ENCODE data around the gene LMAN1L. TPM values are rescaled to one million over a fixed set of nuclear protein-coding genes. Genes with fewer than 3 reads are reported as not detected.

The LMAN1L gene
- total RNA-seq, 1 experiment from 2014 or later: not detected

DNA sequence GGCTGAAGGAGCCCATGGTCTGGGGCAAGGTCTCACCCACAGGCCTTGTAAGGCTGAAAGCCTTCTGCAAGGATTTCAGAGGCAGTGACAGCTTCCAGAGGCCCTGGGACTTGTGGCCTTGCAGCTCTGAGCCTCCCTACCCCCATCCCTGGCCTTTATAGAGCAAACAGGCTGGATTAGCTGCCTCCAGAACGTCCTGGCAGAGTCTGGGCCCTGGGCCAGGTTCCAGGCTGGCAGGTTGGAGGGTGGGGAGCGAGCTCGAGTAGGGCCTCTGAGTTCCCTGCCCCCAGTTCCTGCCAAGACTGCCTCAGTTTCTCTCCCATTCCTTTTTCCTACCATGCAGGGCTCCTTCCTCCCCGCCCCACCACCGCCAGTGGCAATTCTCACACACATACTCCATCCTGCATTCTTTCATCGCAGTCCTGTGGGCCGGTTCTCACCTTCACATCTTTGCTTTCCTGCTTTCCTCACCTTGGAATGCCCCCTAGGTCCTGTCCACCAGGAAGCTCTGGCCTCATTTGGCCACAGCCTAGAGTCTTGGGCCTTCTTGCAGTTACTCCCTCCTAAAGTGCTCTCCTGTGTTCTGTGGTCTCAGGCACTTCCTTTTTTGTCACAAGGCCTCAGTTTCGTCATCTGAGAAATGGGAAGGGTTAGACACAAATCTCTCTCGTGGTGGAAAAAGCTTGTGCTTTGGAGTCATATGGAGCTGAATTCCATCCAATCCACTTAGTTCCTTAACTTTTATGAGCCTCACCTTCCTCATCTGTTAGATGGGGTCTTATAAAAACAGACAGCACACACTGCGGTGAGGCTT is 2.7 kb downstream of the LMAN1L start:
- no peaks in the 10 kb centered on the region for H4K20me1 ChIP-seq (ENCODE audit: control insufficient read depth, insufficient read depth, insufficient read length)
- no peak overlapping the region for H2AK5ac ChIP-seq (ENCODE audit: insufficient read length, low read length)
- no CpG with 5 or more reads among the region's 10 CpGs for WGBS (ENCODE audit: extremely low coverage, insufficient read length, low lambda C conversion rate)
- DNase-seq: no peak
- H3K4me2 ChIP-seq (ENCODE audit: insufficient read depth, insufficient read length, low read length): no peak overlapping the region
- H3K9ac ChIP-seq (ENCODE audit: extremely low read depth, insufficient read length, low read length): no peak overlapping the region
- no peak overlapping the region for H2BK20ac ChIP-seq (ENCODE audit: low read depth, low read length, poor library complexity, severe bottlenecking)
- H3K9me3 ChIP-seq (ENCODE audit: control insufficient read depth, low read depth, low read length): no peaks in the 10 kb centered on the region
- H3K23ac ChIP-seq (ENCODE audit: insufficient read length, low read depth, low read length): no peak overlapping the region
- no peaks in the 10 kb centered on the region for H3K4me1 ChIP-seq (ENCODE audit: insufficient read depth, low read length)
- H3K27ac ChIP-seq (ENCODE audit: insufficient read length, low read depth, low read length): no peak overlapping the region
- H3K18ac ChIP-seq (ENCODE audit: insufficient read length, low read depth, low read length): no peak overlapping the region
- H2BK12ac ChIP-seq (ENCODE audit: insufficient read length, low read depth, low read length): no peak overlapping the region
- no peak overlapping the region for H2AFZ ChIP-seq (ENCODE audit: low read length)
- H2BK5ac ChIP-seq (ENCODE audit: insufficient read length, low read length): no peak overlapping the region
- Mint-ChIP-seq H3K36me3 (ENCODE audit: insufficient read depth in 1 of 3, low read depth in 3 of 3) (no peaks in the 10 kb centered on the region), H3K27ac (no peak overlapping the region; a peak in 1 of 7 replicates), H3K9me3 (no peaks in the 10 kb centered on the region; a peak in 1 of 5 replicates), H3K4me3 (no peak overlapping the region), H3K27me3 (ENCODE audit: low read depth) (peaks cover 11% of the 10 kb centered on the region), H3K4me1 (peaks cover 9 to 19% of the 10 kb centered on the region in 2 experiments)
- H4K5ac ChIP-seq (ENCODE audit: insufficient read length, low read depth, low read length): no peak overlapping the region
- H3K27me3 ChIP-seq (ENCODE audit: insufficient read depth, low read length): no peaks in the 10 kb centered on the region
- H3K23me2 ChIP-seq (ENCODE audit: insufficient read length, low read depth, low read length, poor library complexity, severe bottlenecking): no peaks in the 10 kb centered on the region
- no peak overlapping the region for H2BK15ac ChIP-seq (ENCODE audit: low read depth, low read length)
- TF ChIP-seq, protein P1, sequence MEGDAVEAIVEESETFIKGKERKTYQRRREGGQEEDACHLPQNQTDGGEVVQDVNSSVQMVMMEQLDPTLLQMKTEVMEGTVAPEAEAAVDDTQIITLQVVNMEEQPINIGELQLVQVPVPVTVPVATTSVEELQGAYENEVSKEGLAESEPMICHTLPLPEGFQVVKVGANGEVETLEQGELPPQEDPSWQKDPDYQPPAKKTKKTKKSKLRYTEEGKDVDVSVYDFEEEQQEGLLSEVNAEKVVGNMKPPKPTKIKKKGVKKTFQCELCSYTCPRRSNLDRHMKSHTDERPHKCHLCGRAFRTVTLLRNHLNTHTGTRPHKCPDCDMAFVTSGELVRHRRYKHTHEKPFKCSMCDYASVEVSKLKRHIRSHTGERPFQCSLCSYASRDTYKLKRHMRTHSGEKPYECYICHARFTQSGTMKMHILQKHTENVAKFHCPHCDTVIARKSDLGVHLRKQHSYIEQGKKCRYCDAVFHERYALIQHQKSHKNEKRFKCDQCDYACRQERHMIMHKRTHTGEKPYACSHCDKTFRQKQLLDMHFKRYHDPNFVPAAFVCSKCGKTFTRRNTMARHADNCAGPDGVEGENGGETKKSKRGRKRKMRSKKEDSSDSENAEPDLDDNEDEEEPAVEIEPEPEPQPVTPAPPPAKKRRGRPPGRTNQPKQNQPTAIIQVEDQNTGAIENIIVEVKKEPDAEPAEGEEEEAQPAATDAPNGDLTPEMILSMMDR (conservative IDR thresholded peaks at IDR 0.05): no peak
- H3K56ac ChIP-seq (ENCODE audit: insufficient read length, low read depth, low read length): no peak overlapping the region
- no peak overlapping the region for H4K91ac ChIP-seq (ENCODE audit: insufficient read length, low read depth, low read length)
- H4K8ac ChIP-seq (replicated peaks; ENCODE audit: insufficient read length, low read depth, low read length): no peak overlapping the region
- H3K14ac ChIP-seq (ENCODE audit: insufficient read depth, low read length): no peak overlapping the region
- H3K79me1 ChIP-seq (ENCODE audit: insufficient read depth, low read depth, low read length, poor library complexity, severe bottlenecking): no peaks in the 10 kb centered on the region
- H3K4ac ChIP-seq (ENCODE audit: low read depth, low read length): no peak overlapping the region
- H3K79me2 ChIP-seq (ENCODE audit: insufficient read depth, low read length): no peaks in the 10 kb centered on the region
- no peak overlapping the region for H2BK120ac ChIP-seq (ENCODE audit: low read depth, low read length, poor library complexity, severe bottlenecking)
- no peak overlapping the region for H3T11ph ChIP-seq (ENCODE audit: low read length)

All from H9 (cell line).